Activated CD4-positive, alpha-beta memory T cell treated with anti-CD3 and anti-CD28 coated beads for 36 hours (primary cell): Measurements from ENCODE around the gene NGF. TPM values are rescaled to one million over a fixed set of nuclear protein-coding genes. Genes with fewer than 3 reads are reported as not detected.

Source experiments
- CTCF ChIA-PET: fragments of 350-600 bp; sonication (Branson Sonifier 250); formaldehyde crosslinking; loops from one replicate; lab custom pipeline; 2021; ENCODE audit warnings: antibody characterized with exemption, inconsistent platforms; lab: Charles Lee
- POLR2A ChIA-PET: fragments of 350-600 bp; sonication (Branson Sonifier 250); formaldehyde crosslinking; loops from one replicate; lab custom pipeline; 2021; ENCODE audit warnings: antibody characterized with exemption; lab: Charles Lee
- DNase-seq: peaks from one replicate; pipeline ENCODE4 v3.0.0-alpha.2; 2020
- H3K27ac Mint-ChIP-seq: one replicate; pipeline ENCODE4 v1.8.0; 2021; ENCODE audit warnings: mixed read lengths
- H3K27me3 Mint-ChIP-seq: one replicate; pipeline ENCODE4 v1.8.0; 2021; ENCODE audit warnings: mixed read lengths
- H3K36me3 Mint-ChIP-seq: one replicate; pipeline ENCODE4 v1.8.0; 2021; ENCODE audit warnings: mixed read lengths
- H3K4me1 Mint-ChIP-seq: one replicate; pipeline ENCODE4 v1.8.0; 2021; ENCODE audit warnings: low read depth, mixed read lengths
- H3K4me3 Mint-ChIP-seq: one replicate; pipeline ENCODE4 v1.8.0; 2021; ENCODE audit warnings: mild to moderate bottlenecking, mixed read lengths
- H3K9me3 Mint-ChIP-seq: one replicate; pipeline ENCODE4 v1.8.0; 2021; ENCODE audit warnings: mixed read lengths
- intact Hi-C: fragments of 100-400 bp; cut with micrococcal nuclease; formaldehyde crosslinking; loops from one replicate; pipeline ENCODE4 v1.15.1; 2023
- total RNA-seq, 2 experiments: library from RNA; stranded (reverse); gene quantifications; one replicate each; pipeline ENCODE4 v1.2.3, GENCODE V29; 2021

NGF gene
- total RNA-seq, 2 experiments from 2014 or later: not detected

DNA sequence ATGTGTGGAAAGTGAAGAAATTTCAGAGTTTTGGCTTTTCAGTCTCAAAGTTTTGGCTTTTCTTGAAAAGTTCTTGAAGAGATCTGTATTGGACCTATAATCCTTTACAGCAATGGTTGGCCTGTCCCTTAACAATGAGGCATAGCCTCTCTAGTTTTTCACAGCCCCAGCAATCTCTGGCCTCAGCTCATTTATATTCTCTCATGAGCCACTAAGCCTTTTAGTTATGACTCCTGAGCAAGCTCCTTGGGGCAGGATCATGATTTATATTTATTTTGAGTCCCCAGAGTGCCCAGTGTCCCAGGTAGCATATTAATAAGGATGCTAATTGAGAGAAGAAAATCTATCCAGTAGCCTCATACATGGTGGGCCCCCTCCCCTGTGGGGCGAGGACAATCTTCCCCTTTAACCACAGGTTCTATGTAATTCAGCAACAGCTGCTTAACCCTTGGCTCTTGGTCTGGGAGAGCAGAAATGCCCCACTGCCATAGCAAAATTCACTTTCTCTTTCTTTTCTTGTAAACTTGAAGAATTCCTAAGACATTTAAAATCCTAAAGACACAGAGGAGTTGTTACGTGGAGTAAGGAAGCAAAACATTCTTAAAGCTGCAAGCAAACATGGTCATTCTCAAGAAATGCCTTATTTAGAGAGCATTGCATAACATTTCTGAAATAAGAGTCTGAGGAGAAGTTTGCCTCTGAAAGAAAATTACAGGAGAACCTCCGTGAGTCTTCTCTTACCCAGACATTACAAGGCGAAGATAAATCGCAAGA lies 6.3 kb downstream of the NGF start:
- Mint-ChIP-seq H3K9me3 (no peaks in the 10 kb centered on the region), H3K27ac (no peak overlapping the region), H3K4me3 (no peak overlapping the region), H3K36me3 (no peaks in the 10 kb centered on the region), H3K4me1 (no peaks in the 10 kb centered on the region), H3K27me3 (peaks cover 34% of the 10 kb centered on the region)
- CTCF ChIA-PET: interaction anchor here (0.6 kb wide), 1 partner anchor 70 kb away, joined by 7 read pairs; no protein-coding TSS in a partner anchor
- POLR2A ChIA-PET: no interaction called here
- intact Hi-C loops: no loop called here
- DNase-seq: no peak

DNA sequence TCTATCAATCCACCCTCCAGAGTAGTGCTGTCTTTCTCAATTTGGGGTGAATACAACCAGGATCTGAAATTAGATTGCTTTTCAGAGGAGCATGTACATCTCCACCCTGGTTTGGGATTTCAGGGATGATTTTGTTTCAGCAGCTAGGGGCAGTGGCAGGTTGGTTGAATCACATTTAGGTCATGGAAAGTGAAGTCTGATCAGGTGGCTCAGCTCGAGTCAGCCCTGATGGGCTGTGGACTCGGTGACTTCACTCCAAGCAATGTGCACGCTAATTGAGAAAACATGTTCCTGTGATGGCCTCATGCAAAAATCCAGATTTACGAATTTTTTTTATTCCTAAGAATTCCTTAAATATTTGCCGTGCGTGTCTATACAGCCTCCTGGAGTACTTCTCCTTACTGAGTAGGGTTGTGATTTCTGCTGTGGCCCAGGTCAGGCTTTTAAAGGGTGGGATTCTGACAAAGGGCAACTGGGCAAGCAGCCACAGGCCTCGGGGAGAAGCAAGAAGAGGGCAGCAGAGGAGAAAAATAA lies 7.5 kb downstream of the NGF start:
- no peak overlapping the region for H3K4me3 Mint-ChIP-seq
- POLR2A ChIA-PET: no interaction called here
- peaks cover 32% of the 10 kb centered on the region for H3K27me3 Mint-ChIP-seq

DNA sequence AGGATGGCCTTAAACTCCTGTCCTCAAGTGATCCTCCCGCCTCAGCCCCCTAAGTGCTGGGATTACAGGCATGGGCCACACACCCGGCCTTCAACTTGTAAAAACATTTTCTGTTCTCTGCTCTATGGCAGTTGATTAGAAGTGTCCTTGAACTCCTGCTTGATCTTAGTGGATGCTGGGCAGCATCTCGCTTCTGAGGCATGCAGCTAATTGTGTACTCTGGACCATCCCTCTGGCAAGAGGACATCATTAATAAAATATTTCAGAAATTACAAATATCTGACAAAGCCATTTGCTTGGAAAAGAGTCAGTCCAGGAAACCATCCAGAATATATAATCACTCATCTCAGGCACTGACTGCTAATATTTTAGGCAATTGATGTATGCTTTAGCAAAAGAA lies 8.1 kb downstream of the NGF start:
- CTCF ChIA-PET: no interaction called here
- peaks cover 35% of the 10 kb centered on the region for H3K27me3 Mint-ChIP-seq

More for the DNA sequence above, 7.5 kb downstream of the NGF start:
- Mint-ChIP-seq H3K9me3 (no peaks in the 10 kb centered on the region), H3K27ac (no peak overlapping the region), H3K36me3 (no peaks in the 10 kb centered on the region), H3K4me1 (no peaks in the 10 kb centered on the region)
- CTCF ChIA-PET: no interaction called here
- no peak for DNase-seq
- intact Hi-C loops: no loop called here

DNA sequence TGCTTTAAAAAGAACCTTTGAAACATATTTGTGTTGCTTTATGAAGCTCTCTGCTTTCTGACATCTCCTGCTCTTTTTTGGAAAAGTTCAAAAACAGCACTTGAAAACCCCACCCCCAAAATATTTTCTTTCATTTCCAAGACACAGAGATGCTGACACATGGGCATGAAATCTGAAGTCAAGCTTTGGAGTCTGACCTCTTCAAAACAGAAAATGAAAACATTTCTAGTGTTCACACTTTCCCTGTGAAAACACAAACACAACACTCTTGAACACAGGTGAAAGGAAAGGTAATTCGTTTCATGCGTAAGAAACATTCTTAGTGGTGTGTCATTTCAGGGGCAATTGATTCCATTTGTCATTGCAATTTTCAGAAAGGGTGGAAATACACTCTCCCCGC lies 10.8 kb downstream of the NGF start:
- no peaks in the 10 kb centered on the region for H3K4me1 Mint-ChIP-seq
- peaks cover 27% of the 10 kb centered on the region for H3K27me3 Mint-ChIP-seq
- H3K27ac Mint-ChIP-seq: no peak overlapping the region
- H3K4me3 Mint-ChIP-seq: no peak overlapping the region
- no peaks in the 10 kb centered on the region for H3K36me3 Mint-ChIP-seq
- ChIA-PET POLR2A (no interaction called here), CTCF (no interaction called here)
- intact Hi-C loops: no loop called here
- H3K9me3 Mint-ChIP-seq: no peaks in the 10 kb centered on the region
- no peak for DNase-seq

More for the DNA sequence above, 8.1 kb downstream of the NGF start:
- no peak overlapping the region for H3K4me3 Mint-ChIP-seq
- intact Hi-C loops: no loop called here
- no peaks in the 10 kb centered on the region for H3K36me3 Mint-ChIP-seq
- H3K4me1 Mint-ChIP-seq: no peaks in the 10 kb centered on the region
- no peaks in the 10 kb centered on the region for H3K9me3 Mint-ChIP-seq
- no peak for DNase-seq
- POLR2A ChIA-PET: no interaction called here
- no peak overlapping the region for H3K27ac Mint-ChIP-seq

DNA sequence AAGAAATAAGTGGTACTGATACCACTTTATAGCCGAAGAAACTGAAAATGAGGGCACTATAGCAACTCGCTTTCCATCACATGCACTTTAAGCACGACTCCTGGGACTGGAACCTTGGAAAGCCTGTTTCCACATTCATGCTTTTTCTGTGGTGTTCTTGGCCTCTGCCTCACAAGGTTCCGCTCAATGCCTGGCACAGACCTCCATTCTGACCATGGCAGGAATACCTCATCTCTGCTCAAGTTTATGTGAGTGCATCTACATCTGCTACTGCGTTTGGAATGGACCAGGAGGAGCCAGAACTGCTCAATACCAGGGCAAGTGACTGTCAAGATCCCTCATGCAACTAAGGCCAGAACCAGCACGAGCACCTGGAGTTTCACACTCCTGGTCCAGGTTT lies 11.6 kb downstream of the NGF start:
- CTCF ChIA-PET: no interaction called here

DNA sequence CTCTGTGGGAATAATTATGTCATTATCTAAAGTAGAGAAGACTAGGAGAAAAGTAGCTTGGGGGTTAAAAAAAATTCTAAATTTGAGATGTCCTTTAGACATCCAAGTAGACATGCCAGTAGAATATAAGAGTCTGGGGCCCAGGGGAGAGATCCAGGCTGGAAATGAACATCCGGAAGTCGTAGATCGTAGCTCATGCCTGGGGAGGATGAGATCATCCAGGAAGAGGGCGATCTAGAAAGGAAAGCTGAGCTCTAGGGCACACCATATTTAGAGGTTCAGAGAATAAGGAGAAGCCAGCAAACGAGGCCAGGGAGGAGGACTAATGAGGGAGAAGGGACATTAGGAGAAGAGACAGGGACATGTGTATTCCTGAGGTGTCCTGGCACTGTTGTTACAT lies 12.2 kb downstream of the NGF start:
- DNase-seq: no peak
- intact Hi-C loops: no loop called here
- CTCF ChIA-PET: no interaction called here
- POLR2A ChIA-PET: no interaction called here
- peaks cover 26% of the 10 kb centered on the region for H3K27me3 Mint-ChIP-seq
- no peaks in the 10 kb centered on the region for H3K4me1 Mint-ChIP-seq
- no peaks in the 10 kb centered on the region for H3K36me3 Mint-ChIP-seq
- no peak overlapping the region for H3K4me3 Mint-ChIP-seq
- H3K27ac Mint-ChIP-seq: no peak overlapping the region
- no peaks in the 10 kb centered on the region for H3K9me3 Mint-ChIP-seq

More for the DNA sequence above, 11.6 kb downstream of the NGF start:
- Mint-ChIP-seq H3K4me3 (no peak overlapping the region), H3K4me1 (no peaks in the 10 kb centered on the region), H3K9me3 (no peaks in the 10 kb centered on the region), H3K36me3 (no peaks in the 10 kb centered on the region), H3K27ac (no peak overlapping the region), H3K27me3 (peaks cover 26% of the 10 kb centered on the region)
- intact Hi-C loops: no loop called here
- POLR2A ChIA-PET: no interaction called here
- DNase-seq: no peak

DNA sequence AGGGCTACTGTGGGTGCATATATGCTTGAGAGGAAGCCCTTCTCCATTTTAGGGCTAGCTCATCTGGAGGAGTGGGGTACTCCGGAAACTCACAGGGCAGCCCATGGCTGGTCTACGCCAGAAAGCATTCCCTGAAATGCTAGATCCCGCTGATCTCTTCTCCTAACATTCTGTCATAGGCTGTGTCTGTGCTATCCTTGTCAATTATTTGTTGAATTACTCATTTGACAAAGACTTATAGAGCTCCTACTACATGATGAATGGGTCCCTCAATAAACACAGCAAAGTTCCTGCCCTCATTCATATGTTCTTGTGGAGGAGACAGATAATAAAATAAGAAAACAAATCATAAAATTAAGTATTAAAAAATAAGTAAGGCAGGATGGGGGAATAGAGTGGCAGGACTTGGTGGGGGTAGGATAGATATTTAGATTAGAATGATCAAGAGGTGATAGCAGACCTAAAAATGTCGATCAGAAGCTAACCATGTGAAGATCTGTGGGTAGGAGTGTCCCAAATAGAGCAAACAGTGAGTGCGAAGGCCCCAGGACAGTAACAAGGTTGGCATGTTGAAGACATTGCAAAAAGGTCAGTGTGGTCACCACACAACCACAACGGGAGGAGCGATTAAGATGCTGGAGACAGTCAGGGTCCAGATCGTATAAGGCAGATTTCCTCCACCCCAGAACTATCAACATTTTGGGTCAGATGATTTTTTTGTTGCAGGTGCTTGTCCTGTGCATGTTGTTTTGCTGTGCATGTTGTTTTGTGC lies 13.2 kb downstream of the NGF start:
- CTCF ChIA-PET: no interaction called here
- intact Hi-C loops: no loop called here

DNA sequence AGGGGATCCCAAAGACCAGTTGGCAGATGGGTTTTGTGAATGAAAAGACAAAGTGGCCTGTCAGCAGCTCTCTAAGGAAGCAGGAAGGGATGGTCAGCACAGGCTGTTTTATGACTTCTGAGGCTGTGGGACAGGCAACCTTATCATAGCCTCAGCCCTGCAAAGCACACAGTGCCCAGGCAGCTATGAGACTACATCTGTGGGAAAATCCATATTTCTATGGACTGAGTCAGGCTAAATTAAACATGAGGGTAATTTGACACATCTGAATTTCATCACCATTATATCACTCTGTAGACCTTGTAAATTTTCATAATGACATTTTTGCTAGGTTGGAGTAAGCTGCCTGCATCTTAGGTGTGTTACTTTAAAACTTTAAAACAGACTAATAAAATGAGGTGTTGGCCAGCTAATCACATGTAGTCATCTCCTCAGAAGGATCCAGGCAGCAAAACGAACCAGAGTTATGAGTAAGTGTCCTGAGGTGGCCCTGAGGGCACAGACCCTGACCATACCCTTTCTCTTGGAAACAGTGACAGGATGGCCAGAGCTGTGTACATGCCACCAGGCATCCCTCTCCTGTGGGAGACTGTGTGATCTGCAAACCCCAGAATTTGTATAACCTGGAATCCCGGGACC lies 14.6 kb downstream of the NGF start:
- Mint-ChIP-seq H3K27me3 (peaks cover 20% of the 10 kb centered on the region), H3K27ac (no peak overlapping the region), H3K4me1 (no peaks in the 10 kb centered on the region), H3K9me3 (no peaks in the 10 kb centered on the region), H3K4me3 (no peak overlapping the region), H3K36me3 (no peaks in the 10 kb centered on the region)
- POLR2A ChIA-PET: no interaction called here
- CTCF ChIA-PET: no interaction called here
- DNase-seq: no peak
- intact Hi-C loops: no loop called here

More for the DNA sequence above, 13.2 kb downstream of the NGF start:
- Mint-ChIP-seq H3K27me3 (peaks cover 22% of the 10 kb centered on the region), H3K4me1 (no peaks in the 10 kb centered on the region), H3K36me3 (no peaks in the 10 kb centered on the region), H3K9me3 (no peaks in the 10 kb centered on the region), H3K27ac (no peak overlapping the region), H3K4me3 (no peak overlapping the region)
- POLR2A ChIA-PET: no interaction called here
- no peak for DNase-seq

DNA sequence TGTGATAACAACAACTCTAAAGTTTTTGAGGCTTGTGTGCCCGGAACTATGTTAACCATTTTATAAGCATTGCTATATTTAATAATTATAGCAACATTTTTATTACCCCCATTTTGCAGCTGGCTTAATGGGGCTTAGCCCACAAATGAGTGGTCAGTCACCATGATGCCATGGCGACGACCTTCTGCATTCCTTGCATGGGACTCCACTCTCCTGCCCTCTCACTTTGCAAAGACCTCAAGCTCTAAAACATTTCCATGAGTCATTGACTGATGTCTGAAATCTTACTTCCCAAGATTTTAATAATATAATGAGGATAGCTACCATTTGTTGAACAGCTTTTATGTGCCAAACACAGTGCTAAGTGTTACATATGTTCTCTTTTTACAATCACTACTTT lies 15.4 kb downstream of the NGF start:
- intact Hi-C loops: no loop called here
- H3K27me3 Mint-ChIP-seq: peaks cover 18% of the 10 kb centered on the region

DNA sequence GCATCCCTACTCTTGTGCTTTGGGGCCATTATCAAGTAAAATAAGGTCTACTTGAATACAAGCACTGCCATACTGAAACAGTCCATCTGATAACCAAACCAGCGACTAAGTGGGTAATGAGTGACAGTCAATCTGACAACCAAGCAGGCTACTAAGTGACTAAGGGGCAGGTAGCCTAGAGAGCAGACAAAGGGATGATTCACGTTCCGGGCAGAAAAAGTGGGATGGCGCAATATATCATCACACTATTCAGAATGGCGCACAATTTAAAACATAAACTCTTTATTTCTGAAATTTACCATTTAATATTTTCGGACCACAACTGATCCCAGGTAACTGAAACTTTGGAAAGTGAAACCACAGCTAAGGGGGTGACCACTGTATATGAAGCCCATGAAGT lies 17.7 kb downstream of the NGF start:
- no peak for DNase-seq
- Mint-ChIP-seq H3K4me3 (no peak overlapping the region), H3K36me3 (no peaks in the 10 kb centered on the region), H3K27ac (no peak overlapping the region), H3K4me1 (no peaks in the 10 kb centered on the region), H3K27me3 (peaks cover 9% of the 10 kb centered on the region), H3K9me3 (no peaks in the 10 kb centered on the region)
- ChIA-PET CTCF (no interaction called here), POLR2A (no interaction called here)
- intact Hi-C loops: no loop called here

More for the DNA sequence above, 15.4 kb downstream of the NGF start:
- DNase-seq: no peak
- ChIA-PET POLR2A (no interaction called here), CTCF (no interaction called here)
- Mint-ChIP-seq H3K4me3 (no peak overlapping the region), H3K36me3 (no peaks in the 10 kb centered on the region), H3K4me1 (no peaks in the 10 kb centered on the region), H3K9me3 (no peaks in the 10 kb centered on the region), H3K27ac (no peak overlapping the region)

DNA sequence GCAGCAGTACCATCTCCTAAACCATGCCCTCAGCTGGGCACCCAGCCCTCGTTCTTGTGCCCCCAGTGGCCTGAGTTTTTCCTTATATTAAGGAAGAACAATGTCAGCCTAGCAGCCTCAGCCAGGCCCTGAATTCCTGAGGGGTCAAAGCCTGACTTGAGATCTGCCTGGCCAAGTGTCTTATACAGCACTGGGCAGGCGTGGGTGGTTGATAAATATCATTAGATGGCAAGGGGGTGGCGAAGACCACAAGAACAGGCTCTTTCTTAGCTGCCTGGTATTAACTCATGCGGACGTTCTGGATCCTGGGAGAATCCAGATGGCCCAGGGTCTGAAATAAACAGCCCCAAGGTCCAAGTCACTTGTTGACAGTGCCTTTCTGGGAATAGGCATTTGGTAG lies 18.3 kb downstream of the NGF start:
- ChIA-PET CTCF (no interaction called here), POLR2A (no interaction called here)
- peaks cover 6% of the 10 kb centered on the region for H3K27me3 Mint-ChIP-seq
- no peaks in the 10 kb centered on the region for H3K36me3 Mint-ChIP-seq
- H3K27ac Mint-ChIP-seq: no peak overlapping the region
- H3K4me1 Mint-ChIP-seq: no peaks in the 10 kb centered on the region
- no peaks in the 10 kb centered on the region for H3K9me3 Mint-ChIP-seq
- intact Hi-C loops: no loop called here
- DNase-seq: no peak
- H3K4me3 Mint-ChIP-seq: no peak overlapping the region
